HCT116 (cell line): ENCODE measurements around the gene SLC25A45. TPM values are rescaled to one million over a fixed set of nuclear protein-coding genes. Genes with fewer than 3 reads are reported as not detected.

Experiments
- ATAC-seq: fragments of 200-7000 bp; cut with Tn5 transposase; 2 replicates; pipeline ENCODE4 v1.9.1; 2020; ENCODE audit warnings: mild to moderate bottlenecking, moderate library complexity
- BruUV-seq: library from RNA; stranded (reverse); fragments of 400-500 nt; replicated peaks from 2 replicates; lab custom pipeline; 2021; lab: Mats Ljungman, UMichigan
- CTCF ChIA-PET: fragments of 300-600 bp; sonication (Branson Sonifier 250); formaldehyde crosslinking; loops from one replicate; lab custom pipeline; 2021; ENCODE audit warnings: antibody characterized with exemption; lab: Charles Lee
- POLR2A ChIA-PET: fragments of 300-600, 350-600 bp; sonication (Branson Sonifier 250); formaldehyde crosslinking; loops from one replicate; lab custom pipeline; 2021; ENCODE audit warnings: antibody characterized with exemption; lab: Charles Lee
- RAD21 ChIA-PET, 2 experiments: fragments of 300-600 bp; sonication (Branson Sonifier 250); formaldehyde crosslinking; loops; one replicate each; lab custom pipeline; 2023; ENCODE audit warnings: low total read pairs in 2 of 2; ENCODE audit not compliant: uncharacterized antibody in 2 of 2, unreplicated experiment in 2 of 2, low non-redundant PET in 1 of 2; lab: Charles Lee
- DNase-seq: peaks from one replicate; pipeline ENCODE4 v3.0.0-alpha.2; 2010; ENCODE audit warnings: low read depth, low spot score
- H2AFZ ChIP-seq: fragments of 200-600 bp; shearing (Covaris generic), sonication (generic); 2 replicates; pipeline ENCODE4 v1.6.1; 2017; ENCODE audit warnings: low read depth, mixed run types, mixed read lengths, antibody characterized with exemption, low read length; ENCODE audit not compliant: poor library complexity, severe bottlenecking
- H3K27ac ChIP-seq: 2 replicates; pipeline ENCODE4 v1.5.1; 2012; ENCODE audit warnings: low read depth, low read length
- H3K27me3 ChIP-seq: fragments of 200-600 bp; sonication (generic); 2 replicates; pipeline ENCODE4 v1.6.1; 2016; ENCODE audit warnings: mixed run types, low read length, mixed read lengths; ENCODE audit not compliant: insufficient read depth
- H3K36me3 ChIP-seq, 2 experiments: fragments of 200-500 bp in 1 of 2; fragments of 200-600 bp in 1 of 2; sonication (Bioruptor generic) in 1 of 2; sonication (generic) in 1 of 2; 2 replicates each; pipeline versions ENCODE4 v1.5.1 to v1.6.1; 2014 to 2016; ENCODE audit warnings: low read length in 2 of 2, inconsistent platforms in 1 of 2, mixed read lengths in 1 of 2, mixed run types in 1 of 2; ENCODE audit not compliant: insufficient read depth in 2 of 2, control insufficient read depth in 1 of 2
- H3K4me1 ChIP-seq, 2 experiments: fragments of 200-600 bp in 1 of 2; sonication (generic) in 1 of 2; 2 replicates each; pipeline versions ENCODE4 v1.5.1 to v1.6.1; 2012 to 2017; ENCODE audit warnings: low read length in 2 of 2, inconsistent platforms in 1 of 2, mild to moderate bottlenecking in 1 of 2, mixed read lengths in 1 of 2, mixed run types in 1 of 2, moderate library complexity in 1 of 2; ENCODE audit not compliant: insufficient read depth in 2 of 2, control insufficient read depth in 1 of 2
- H3K4me2 ChIP-seq: fragments of 200-600 bp; sonication (generic); 2 replicates; pipeline ENCODE4 v1.6.1; 2017; ENCODE audit warnings: mixed run types, low read length, mixed read lengths
- H3K4me3 ChIP-seq, 2 experiments: fragments of 200-600 bp in 1 of 2; sonication (generic) in 1 of 2; replicated peaks in 1 of 2; 2 replicates each; pipeline ENCODE4 v1.5.1; 2011 to 2016; ENCODE audit warnings: low read length in 2 of 2, control low read depth in 1 of 2, low read depth in 1 of 2, mild to moderate bottlenecking in 1 of 2, mixed read lengths in 1 of 2, mixed run types in 1 of 2
- H3K79me2 ChIP-seq: fragments of 200-600 bp; sonication (generic); 2 replicates; pipeline ENCODE4 v1.6.1; 2017; ENCODE audit warnings: mild to moderate bottlenecking, mixed run types, low read length, moderate library complexity, mixed read lengths; ENCODE audit not compliant: insufficient read depth
- H3K9ac ChIP-seq: fragments of 200-600 bp; sonication (generic); 2 replicates; pipeline ENCODE4 v1.6.1; 2016; ENCODE audit warnings: low read length, mixed read lengths
- H3K9me2 ChIP-seq: fragments of 200-600 bp; sonication (generic), shearing (Covaris generic); 2 replicates; pipeline ENCODE4 v1.6.1; 2017; ENCODE audit warnings: mixed run types, mild to moderate bottlenecking, moderate library complexity; ENCODE audit not compliant: insufficient read depth
- H3K9me3 ChIP-seq, 2 experiments: fragments of 200-500 bp in 1 of 2; fragments of 200-600 bp in 1 of 2; sonication (Bioruptor generic) in 1 of 2; sonication (generic) in 1 of 2; 2 replicates each; pipeline ENCODE4 v1.6.1; 2014 to 2017; ENCODE audit warnings: low read length in 2 of 2, mixed read lengths in 2 of 2, inconsistent platforms in 1 of 2, low read depth in 1 of 2, mild to moderate bottlenecking in 1 of 2, mixed run types in 1 of 2, moderate library complexity in 1 of 2; ENCODE audit not compliant: control insufficient read depth in 1 of 2, insufficient read depth in 1 of 2
- H4K20me1 ChIP-seq: fragments of 200-600 bp; sonication (generic), shearing (Covaris generic); 2 replicates; pipeline ENCODE4 v1.6.1; 2017; ENCODE audit warnings: mixed run types, mild to moderate bottlenecking, moderate library complexity; ENCODE audit not compliant: insufficient read depth
- CEBPB ChIP-seq: IDR thresholded peaks from 2 replicates; pipeline ENCODE4 v1.6.1; 2012; ENCODE audit warnings: low read depth
- CTCF ChIP-seq, 3 experiments: fragments of 200-600 bp in 1 of 3; sonication (generic) in 1 of 3; IDR thresholded peaks in 2 of 3; conservative IDR thresholded peaks in 1 of 3; 2 replicates each; pipeline ENCODE4 v1.5.1; 2012 to 2017; ENCODE audit warnings: low read depth in 2 of 3, low read length in 2 of 3, antibody characterized with exemption in 1 of 3, borderline replicate concordance in 1 of 3, control low read depth in 1 of 3, mild to moderate bottlenecking in 1 of 3, mixed read lengths in 1 of 3, mixed run types in 1 of 3, moderate library complexity in 1 of 3; ENCODE audit not compliant: insufficient read depth in 1 of 3
- JUND ChIP-seq: IDR thresholded peaks from 2 replicates; pipeline ENCODE4 v1.6.1; 2012
- POLR2AphosphoS5 ChIP-seq: IDR thresholded peaks from 2 replicates; pipeline ENCODE4 v1.6.1; 2011; ENCODE audit warnings: mild to moderate bottlenecking, low read depth, low read length, moderate library complexity
- RAD21 ChIP-seq: IDR thresholded peaks from 2 replicates; pipeline ENCODE4 v1.6.1; 2012; ENCODE audit warnings: low read depth, mild to moderate bottlenecking
- SIN3A ChIP-seq: IDR thresholded peaks from 2 replicates; pipeline ENCODE4 v1.6.1; 2012; ENCODE audit warnings: low read depth
- ZNF274 ChIP-seq: fragments of 200-500 bp; sonication (Bioruptor generic); IDR thresholded peaks from 2 replicates; pipeline ENCODE4 v1.6.1; 2014; ENCODE audit warnings: mild to moderate bottlenecking, low read depth, low read length, inconsistent platforms
- intact Hi-C: fragments of 100-400 bp; cut with micrococcal nuclease; formaldehyde crosslinking; loops from 2 replicates; pipeline ENCODE4 v1.10.0; 2022
- total RNA-seq: library from RNA; stranded (reverse); gene quantifications from one replicate; pipeline ENCODE4 v1.2.1, GENCODE V29; 2021; ENCODE audit not compliant: unreplicated experiment

Gene SLC25A45
- total RNA-seq, 1 experiment from 2014 or later = 3.9 TPM

GRCh38 chr11:65370659-65371049, 11.8 kb downstream of the SLC25A45 start:
- Histone ChIP-seq H2AFZ (no peak overlapping the region), H3K79me2 (no peaks in the 10 kb centered on the region), H3K27me3 (no peaks in the 10 kb centered on the region), H3K36me3 (no peaks in the 10 kb centered on the region), H3K9ac (no peak overlapping the region), H3K27ac (no peak overlapping the region), H3K4me2 (no peak overlapping the region), H3K4me3 (no peak overlapping the region), H3K4me1 (peaks cover 6 to 13% of the 10 kb centered on the region in 2 experiments; a peak in 3 of 4 replicates), H4K20me1 (no peaks in the 10 kb centered on the region), H3K9me3 (no peaks in the 10 kb centered on the region), H3K9me2 (no peaks in the 10 kb centered on the region)
- no TSS peak for BruUV-seq
- no peak for DNase-seq
- ChIA-PET POLR2A (no interaction called here), CTCF (no interaction called here), RAD21 (no interaction called here)
- ATAC-seq = no peak
- intact Hi-C loops = no loop called here
- TF ChIP-seq ZNF274 (no peak), POLR2AphosphoS5 (no peak), JUND (no peak)

GRCh38 chr11:65366340-65366773, 16.1 kb downstream of the SLC25A45 start:
- BruUV-seq = no TSS peak
- ATAC-seq (peak; percentile 90), DNase-seq (peak; percentile 67)
- Histone ChIP-seq H3K4me3 (no peak overlapping the region), H3K9ac (no peak overlapping the region), H3K36me3 (no peaks in the 10 kb centered on the region), H3K27ac (no peak overlapping the region), H4K20me1 (no peaks in the 10 kb centered on the region), H3K4me2 (peak overlapping the region; percentile 61), H2AFZ (peak overlapping the region; percentile 98), H3K9me2 (no peaks in the 10 kb centered on the region), H3K9me3 (no peaks in the 10 kb centered on the region), H3K4me1 (peaks cover 6 to 10% of the 10 kb centered on the region in 2 experiments; a peak in 3 of 4 replicates), H3K27me3 (no peaks in the 10 kb centered on the region), H3K79me2 (no peaks in the 10 kb centered on the region)
- intact Hi-C loops = loop anchor here (1.0 kb wide), 3 partner anchors 16 to 144 kb away; partner anchors contain the start of gene SLC25A45
- ChIA-PET POLR2A (interaction anchor here (1.0 kb wide), 2 partner anchors 53 to 142 kb away, joined by 3 to 4 read pairs; no protein-coding TSS in a partner anchor), RAD21 (interaction anchor here in 1 of 2 experiments (1.2 kb wide), 1 partner anchor 102 kb away, joined by 3 read pairs; no protein-coding TSS in a partner anchor), CTCF (interaction anchor here (1.5 to 1.6 kb wide), 2 partner anchors 141 to 144 kb away, joined by 3 to 7 read pairs; no protein-coding TSS in a partner anchor)
- no peak for TF ChIP-seq SIN3A
- TF ChIP-seq RAD21 = peak; percentile 95
- peak; percentile 62 to 85 (median 66) for TF ChIP-seq CTCF (IDR thresholded peaks at IDR 0.05 in 2 of 3, conservative IDR thresholded peaks at IDR 0.05 in 1 of 3; ENCODE audit: borderline replicate concordance in 1 of 3, insufficient read depth in 1 of 3, low read depth in 2 of 3, low read length in 2 of 3)
- TF ChIP-seq CEBPB = no peak
